K562 (cell line): ENCODE results near the gene EXOC2. TPM values are rescaled to one million over a fixed set of nuclear protein-coding genes. Genes with fewer than 3 reads are reported as not detected.

Experiments used
- ATAC-seq: fragments of 200-7000 bp; cut with Tn5 transposase; 3 replicates; pipeline ENCODE4 v1.9.1; 2020; ENCODE audit warnings: moderate library complexity
- BruUV-seq: library from RNA; stranded (reverse); fragments of 400-500 nt; replicated peaks from 2 replicates; lab custom pipeline; 2021; lab: Mats Ljungman, UMichigan
- CTCF ChIA-PET: fragments of 300-600 bp; formaldehyde crosslinking; extraction: SDS; loops from one replicate; lab custom pipeline; 2021; ENCODE audit warnings: low intra/inter-chr PET ratio; lab: Yijun Ruan, JAX
- POLR2A ChIA-PET: fragments of 300-600, 350-650 bp; sonication (Branson Sonifier 250); formaldehyde crosslinking; extraction: SDS; loops from one replicate; lab custom pipeline; 2021; ENCODE audit warnings: antibody characterized with exemption, inconsistent platforms; lab: Yijun Ruan, JAX
- DNase-seq, 4 experiments: peaks; one replicate each; pipeline versions ENCODE4 v3.0.0 to v3.0.0-alpha.2; 2011 to 2018; ENCODE audit warnings: low spot score in 3 of 4, mixed read lengths in 3 of 4; ENCODE audit errors: extremely low read depth in 1 of 4
- FAIRE-seq: peaks from 2 replicates; lab custom pipeline; 2011; peaks lifted over from hg19 to GRCh38; lab: Jason Lieb, UNC
- H2AFZ ChIP-seq: 2 replicates; pipeline ENCODE4 v1.6.0; 2011; ENCODE audit warnings: low read depth, low read length, control low read depth, inconsistent platforms
- H3K27ac ChIP-seq: fragments of 200-600 bp; 3 replicates; pipeline ENCODE4 v1.8.0; 2011; ENCODE audit warnings: low read depth, mild to moderate bottlenecking, control low read depth, inconsistent platforms, low read length, moderate library complexity, mixed read lengths; ENCODE audit errors: extremely low read depth
- H3K27me3 ChIP-seq, 2 experiments: fragments of 300-600 bp in 1 of 2; 2 replicates in 1 of 2; 3 replicates in 1 of 2; pipeline versions ENCODE4 v1.6.0 to v1.8.0; 2011; ENCODE audit warnings: inconsistent platforms in 2 of 2, low read length in 2 of 2, mild to moderate bottlenecking in 1 of 2, mixed read lengths in 1 of 2, moderate library complexity in 1 of 2; ENCODE audit not compliant: control insufficient read depth in 2 of 2, insufficient read depth in 2 of 2
- H3K36me3 ChIP-seq: fragments of 300-600 bp; 3 replicates; pipeline ENCODE4 v1.8.0; 2011; ENCODE audit warnings: mild to moderate bottlenecking, low read length, inconsistent platforms; ENCODE audit not compliant: control insufficient read depth, insufficient read depth
- H3K4me1 ChIP-seq, 2 experiments: fragments of 200-600 bp in 1 of 2; replicated peaks in 1 of 2; 2 replicates in 1 of 2; 3 replicates in 1 of 2; pipeline versions ENCODE4 v1.5.1 to v1.8.0; 2011; ENCODE audit warnings: inconsistent platforms in 2 of 2, low read length in 2 of 2, mild to moderate bottlenecking in 1 of 2, mixed read lengths in 1 of 2, moderate library complexity in 1 of 2; ENCODE audit not compliant: control insufficient read depth in 2 of 2, insufficient read depth in 2 of 2
- H3K4me2 ChIP-seq: 2 replicates; pipeline ENCODE4 v1.6.1; 2011; ENCODE audit warnings: low read length, control low read depth, inconsistent platforms, mixed read lengths; ENCODE audit not compliant: insufficient read depth
- H3K4me3 ChIP-seq: fragments of 200-600 bp; sonication (generic), shearing (Covaris generic); 2 replicates; pipeline ENCODE4 v1.5.1; 2016; ENCODE audit warnings: control low read depth, inconsistent platforms
- H3K79me2 ChIP-seq: fragments of 200-600 bp; 3 replicates; pipeline ENCODE4 v1.8.0; 2011; ENCODE audit warnings: low read length, inconsistent platforms; ENCODE audit not compliant: control insufficient read depth, insufficient read depth
- H3K9ac ChIP-seq, 2 experiments: 2 replicates each; pipeline versions ENCODE4 v1.6.0 to v1.6.1; 2011; ENCODE audit warnings: low read depth in 2 of 2, low read length in 2 of 2, control low read depth in 1 of 2, inconsistent platforms in 1 of 2, mild to moderate bottlenecking in 1 of 2, mixed read lengths in 1 of 2; ENCODE audit not compliant: insufficient read depth in 1 of 2
- H3K9me1 ChIP-seq: one replicate; pipeline ENCODE4 v1.6.0; 2011; ENCODE audit warnings: inconsistent platforms, mild to moderate bottlenecking, low read length, moderate library complexity; ENCODE audit not compliant: control insufficient read depth, insufficient read depth
- H3K9me3 ChIP-seq: replicated peaks from 2 replicates; pipeline ENCODE4 v1.5.1; 2011; ENCODE audit warnings: low read depth, low read length, inconsistent platforms; ENCODE audit not compliant: control insufficient read depth, insufficient read depth
- H4K20me1 ChIP-seq: replicated peaks from 2 replicates; pipeline ENCODE4 v1.6.1; 2011; ENCODE audit warnings: low read length, inconsistent platforms, mixed read lengths; ENCODE audit not compliant: control insufficient read depth, insufficient read depth
- CBX1 ChIP-seq: sonication (generic); IDR thresholded peaks from 2 replicates; pipeline ENCODE4 v1.6.1; 2016; ENCODE audit warnings: antibody characterized with exemption, low read depth, mild to moderate bottlenecking
- CCAR2 ChIP-seq: fragments of 200-400 bp; formaldehyde crosslinking; IDR thresholded peaks from 2 replicates; pipeline ENCODE4 v1.6.1; 2017; ENCODE audit warnings: mild to moderate bottlenecking, low read depth, low read length
- HMGN3 ChIP-seq: IDR thresholded peaks from 2 replicates; pipeline ENCODE4 v1.6.1; 2011; ENCODE audit warnings: borderline replicate concordance, low read depth, mild to moderate bottlenecking, mixed read lengths, low read length; ENCODE audit not compliant: insufficient read length; ENCODE audit errors: extremely low read depth
- MED1 ChIP-seq: sonication (generic); formaldehyde crosslinking; IDR thresholded peaks from 2 replicates; pipeline ENCODE4 v1.8.1; 2023; ENCODE audit warnings: missing genetic modification reagents, borderline replicate concordance
- PYGO2 ChIP-seq: fragments of 450-650 bp; IDR thresholded peaks from 2 replicates; pipeline ENCODE4 v1.6.1; 2016; ENCODE audit warnings: mild to moderate bottlenecking, missing genetic modification characterization, moderate library complexity, missing compliant biosample characterization
- TAF9B ChIP-seq: fragments of 450-650 bp; IDR thresholded peaks from 2 replicates; pipeline ENCODE4 v1.6.1; 2018; ENCODE audit warnings: mild to moderate bottlenecking; ENCODE audit not compliant: partially characterized antibody
- TSC22D4 ChIP-seq: fragments of 450-650 bp; IDR thresholded peaks from 2 replicates; pipeline ENCODE4 v1.6.1; 2016; ENCODE audit warnings: missing genetic modification characterization, missing biosample characterization, control low read depth
- WGBS: fragments of 100-300 bp; shearing (Covaris generic); methylation state at CpG from one replicate; pipeline ENCODE4 v1.1.6; 2016; ENCODE audit warnings: low coverage, mixed read lengths; ENCODE audit not compliant: insufficient coverage; ENCODE audit errors: missing lambda C conversion rate; 5-methylcytosine and 5-hydroxymethylcytosine counted together
- in situ Hi-C: fragments of 300-500 bp; cut with MboI; formaldehyde crosslinking; loops from 4 replicates; pipeline ENCODE4 v1.15.0; 2018; ENCODE audit warnings: inconsistent platforms, mixed read lengths
- intact Hi-C: fragments of 100-400 bp; cut with micrococcal nuclease; formaldehyde crosslinking; loops from 2 replicates; pipeline ENCODE4 v1.14.2; 2022
- polyA plus RNA-seq, 8 experiments: library from polyadenylated mRNA; depleted of rRNA in 4 of 8; stranded (reverse) in 5 of 8; unstranded in 3 of 8; fragments of >200 nt; fragmentation: Nextera tagmentation in 2 of 8; fragmentation: Illumina TruSeq in 1 of 8; extraction: Ambion mirVana in 2 of 8; extraction: Trizol in 1 of 8; gene quantifications; 2 replicates each; pipeline versions ENCODE4 v1.2.1 to v1.2.3, GENCODE V29; 2011 to 2014; ENCODE audit warnings: inconsistent platforms in 1 of 8, missing spikeins in 1 of 8
- total RNA-seq, 7 experiments: library from RNA; depleted of rRNA in 6 of 7; stranded (reverse); fragments of >200 nt in 6 of 7; fragmentation: Illumina TruSeq in 2 of 7; extraction: Trizol in 2 of 7; gene quantifications; 2 replicates each; pipeline versions ENCODE4 v1.2.1 to v1.2.3, GENCODE V29; 2011 to 2021; ENCODE audit warnings: low replicate concordance in 1 of 7
- TF ChIP-seq, protein P1 (sequence below), 2 experiments: fragments of 450-650 bp; IDR thresholded peaks; 2 replicates each; pipeline ENCODE4 v1.6.1; 2016; ENCODE audit warnings: mild to moderate bottlenecking in 2 of 2, borderline replicate concordance in 1 of 2, low read depth in 1 of 2, moderate library complexity in 1 of 2
- TF ChIP-seq, protein P2 (sequence below): fragments of 450-650 bp; IDR thresholded peaks from 2 replicates; pipeline ENCODE4 v1.6.1; 2017; ENCODE audit warnings: mild to moderate bottlenecking, moderate library complexity

Gene EXOC2
- total and polyA plus RNA-seq, 9 of the 15 experiments (the other 6 are each of a cell fraction or from before 2014, with no cell fraction given): 12.2 to 30.2 (median 24.2) TPM

DNA sequence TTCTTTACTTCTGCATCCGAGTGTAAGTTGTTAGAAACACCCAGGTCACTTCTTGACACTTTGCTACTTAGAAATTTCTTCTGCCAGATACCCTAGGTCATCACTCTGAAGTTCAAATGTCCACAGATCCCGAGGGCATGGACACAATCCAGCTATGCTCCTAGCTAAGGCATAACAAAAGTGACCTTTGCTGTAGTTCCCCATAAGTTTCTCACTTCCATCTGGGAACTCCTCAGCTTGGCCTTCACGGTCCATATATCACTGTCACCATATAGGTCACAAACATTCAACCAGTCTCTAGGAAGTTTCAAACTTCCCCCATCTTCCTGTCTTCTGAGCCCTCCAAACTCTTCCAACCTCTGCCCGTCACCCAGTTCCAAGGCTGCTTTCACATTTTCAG, 236.1 kb downstream of the EXOC2 start:
- Histone ChIP-seq H3K36me3 (no peaks in the 10 kb centered on the region), H3K27me3 (peaks cover 18 to 37% of the 10 kb centered on the region in 2 experiments), H3K4me2 (no peak overlapping the region), H4K20me1 (no peaks in the 10 kb centered on the region), H3K9me1 (no peaks in the 10 kb centered on the region), H3K4me1 (no peaks in the 10 kb centered on the region), H2AFZ (no peak overlapping the region), H3K9me3 (no peaks in the 10 kb centered on the region), H3K27ac (no peak overlapping the region), H3K4me3 (no peak overlapping the region), H3K9ac (no peak overlapping the region), H3K79me2 (no peaks in the 10 kb centered on the region)
- FAIRE-seq: no peak
- intact Hi-C loops: no loop called here
- no TSS peak for BruUV-seq
- CTCF ChIA-PET: no interaction called here
- WGBS: 0% methylated on average over 4 of the region's 4 CpGs
- no peak for ATAC-seq
- DNase-seq: no peak
- in situ Hi-C loops: no loop called here
- POLR2A ChIA-PET: interaction anchor here (0.7 kb wide), 1 partner anchor 246 kb away, joined by 3 read pairs; no protein-coding TSS in a partner anchor
- TF ChIP-seq CBX1 (no peak), CCAR2 (no peak), TAF9B (no peak), MED1 (no peak), PYGO2 (no peak), HMGN3 (no peak), TSC22D4 (tag) (no peak)
- TF ChIP-seq, protein P1, sequence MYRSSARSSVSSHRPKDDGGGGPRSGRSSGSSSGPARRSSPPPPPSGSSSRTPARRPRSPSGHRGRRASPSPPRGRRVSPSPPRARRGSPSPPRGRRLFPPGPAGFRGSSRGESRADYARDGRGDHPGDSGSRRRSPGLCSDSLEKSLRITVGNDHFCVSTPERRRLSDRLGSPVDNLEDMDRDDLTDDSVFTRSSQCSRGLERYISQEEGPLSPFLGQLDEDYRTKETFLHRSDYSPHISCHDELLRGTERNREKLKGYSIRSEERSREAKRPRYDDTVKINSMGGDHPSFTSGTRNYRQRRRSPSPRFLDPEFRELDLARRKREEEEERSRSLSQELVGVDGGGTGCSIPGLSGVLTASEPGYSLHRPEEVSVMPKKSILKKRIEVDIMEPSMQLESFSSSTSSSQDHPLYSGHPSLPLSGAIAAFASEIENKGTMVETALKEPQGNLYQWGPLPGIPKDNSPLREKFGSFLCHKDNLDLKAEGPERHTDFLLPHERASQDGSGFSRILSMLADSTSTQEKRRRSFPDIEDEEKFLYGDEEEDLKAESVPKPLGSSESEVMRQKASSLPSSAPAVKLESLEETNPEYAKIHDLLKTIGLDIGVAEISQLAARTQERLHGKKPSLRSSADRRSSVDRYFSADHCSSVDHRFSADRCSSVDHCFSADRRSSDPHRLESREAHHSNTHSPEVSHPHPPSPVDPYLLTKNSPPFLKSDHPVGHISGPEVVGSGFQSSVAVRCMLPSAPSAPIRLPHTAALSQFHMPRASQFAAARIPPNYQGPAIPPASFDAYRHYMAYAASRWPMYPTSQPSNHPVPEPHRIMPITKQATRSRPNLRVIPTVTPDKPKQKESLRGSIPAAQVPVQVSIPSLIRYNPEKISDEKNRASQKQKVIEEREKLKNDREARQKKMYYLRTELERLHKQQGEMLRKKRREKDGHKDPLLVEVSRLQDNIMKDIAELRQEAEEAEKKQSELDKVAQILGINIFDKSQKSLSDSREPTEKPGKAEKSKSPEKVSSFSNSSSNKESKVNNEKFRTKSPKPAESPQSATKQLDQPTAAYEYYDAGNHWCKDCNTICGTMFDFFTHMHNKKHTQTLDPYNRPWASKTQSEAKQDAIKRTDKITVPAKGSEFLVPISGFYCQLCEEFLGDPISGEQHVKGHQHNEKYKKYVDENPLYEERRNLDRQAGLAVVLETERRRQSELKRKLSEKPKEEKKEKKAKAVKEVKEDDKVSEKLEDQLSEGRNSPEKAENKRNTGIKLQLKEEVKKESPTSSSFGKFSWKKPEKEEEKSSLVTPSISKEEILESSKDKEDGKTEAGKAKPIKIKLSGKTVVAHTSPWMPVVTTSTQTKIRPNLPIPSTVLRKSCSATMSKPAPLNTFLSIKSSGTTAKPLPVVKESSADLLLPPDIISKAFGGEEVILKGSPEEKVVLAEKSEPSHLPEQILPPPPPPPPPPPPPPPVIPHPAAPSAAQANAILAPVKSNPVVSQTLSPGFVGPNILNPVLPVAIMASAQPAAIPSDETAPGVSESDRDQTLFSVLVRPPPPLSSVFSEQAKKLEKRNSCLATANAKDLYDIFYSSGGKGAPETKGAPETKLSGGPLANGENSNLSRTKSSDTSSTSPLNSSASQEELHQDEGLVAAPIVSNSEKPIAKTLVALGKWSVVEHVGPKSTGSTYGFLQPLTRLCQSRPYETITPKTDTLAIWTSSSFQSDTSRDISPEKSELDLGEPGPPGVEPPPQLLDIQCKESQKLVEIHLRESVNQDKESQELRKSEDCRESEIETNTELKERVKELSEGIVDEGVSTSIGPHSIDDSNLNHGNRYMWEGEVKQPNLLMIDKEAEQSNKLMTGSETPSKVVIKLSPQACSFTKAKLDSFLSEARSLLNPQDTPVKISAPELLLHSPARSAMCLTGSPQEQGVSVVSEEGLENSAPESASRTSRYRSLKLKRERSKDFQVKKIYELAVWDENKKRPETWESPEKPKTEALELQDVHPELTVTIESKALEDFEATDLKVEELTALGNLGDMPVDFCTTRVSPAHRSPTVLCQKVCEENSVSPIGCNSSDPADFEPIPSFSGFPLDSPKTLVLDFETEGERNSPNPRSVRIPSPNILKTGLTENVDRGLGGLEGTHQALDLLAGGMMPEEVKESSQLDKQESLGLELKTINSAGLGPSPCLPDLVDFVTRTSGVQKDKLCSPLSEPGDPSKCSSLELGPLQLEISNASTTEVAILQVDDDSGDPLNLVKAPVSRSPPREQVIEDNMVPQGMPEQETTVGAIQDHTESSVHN (IDR thresholded peaks at IDR 0.05; ENCODE audit: borderline replicate concordance in 1 of 2, low read depth in 1 of 2): no peak
- TF ChIP-seq, protein P2, sequence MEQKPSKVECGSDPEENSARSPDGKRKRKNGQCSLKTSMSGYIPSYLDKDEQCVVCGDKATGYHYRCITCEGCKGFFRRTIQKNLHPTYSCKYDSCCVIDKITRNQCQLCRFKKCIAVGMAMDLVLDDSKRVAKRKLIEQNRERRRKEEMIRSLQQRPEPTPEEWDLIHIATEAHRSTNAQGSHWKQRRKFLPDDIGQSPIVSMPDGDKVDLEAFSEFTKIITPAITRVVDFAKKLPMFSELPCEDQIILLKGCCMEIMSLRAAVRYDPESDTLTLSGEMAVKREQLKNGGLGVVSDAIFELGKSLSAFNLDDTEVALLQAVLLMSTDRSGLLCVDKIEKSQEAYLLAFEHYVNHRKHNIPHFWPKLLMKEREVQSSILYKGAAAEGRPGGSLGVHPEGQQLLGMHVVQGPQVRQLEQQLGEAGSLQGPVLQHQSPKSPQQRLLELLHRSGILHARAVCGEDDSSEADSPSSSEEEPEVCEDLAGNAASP: no peak
- TF ChIP-seq, all 486 proteins: peak for 0
